Measurements from ENCODE around the gene ERC2. TPM values are rescaled to one million over a fixed set of nuclear protein-coding genes. Genes with fewer than 3 reads are reported as not detected.

Gene ERC2
- total RNA-seq, 1 donor from 2014 or later, result 1.5 TPM

DNA sequence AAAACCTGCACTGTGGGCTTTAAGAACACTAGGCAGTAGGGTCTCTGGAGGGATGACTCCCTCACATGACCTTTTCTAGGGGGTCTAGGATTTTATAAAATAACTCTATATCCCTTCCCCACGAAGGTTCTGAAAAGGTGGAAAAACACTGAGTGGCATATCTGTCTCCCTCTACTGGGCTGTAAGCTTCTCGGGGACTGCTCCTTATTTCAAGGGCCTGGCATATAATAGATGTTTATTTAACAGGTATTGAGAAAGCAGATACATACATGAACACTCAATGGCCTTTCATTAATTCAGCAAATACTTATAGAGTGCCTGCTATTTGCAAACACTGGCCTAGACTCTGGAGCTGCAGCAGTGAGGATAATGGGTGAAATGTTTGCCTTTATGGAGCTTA, 834.9 kb downstream of the ERC2 start:
- TF ChIP-seq, protein P1, sequence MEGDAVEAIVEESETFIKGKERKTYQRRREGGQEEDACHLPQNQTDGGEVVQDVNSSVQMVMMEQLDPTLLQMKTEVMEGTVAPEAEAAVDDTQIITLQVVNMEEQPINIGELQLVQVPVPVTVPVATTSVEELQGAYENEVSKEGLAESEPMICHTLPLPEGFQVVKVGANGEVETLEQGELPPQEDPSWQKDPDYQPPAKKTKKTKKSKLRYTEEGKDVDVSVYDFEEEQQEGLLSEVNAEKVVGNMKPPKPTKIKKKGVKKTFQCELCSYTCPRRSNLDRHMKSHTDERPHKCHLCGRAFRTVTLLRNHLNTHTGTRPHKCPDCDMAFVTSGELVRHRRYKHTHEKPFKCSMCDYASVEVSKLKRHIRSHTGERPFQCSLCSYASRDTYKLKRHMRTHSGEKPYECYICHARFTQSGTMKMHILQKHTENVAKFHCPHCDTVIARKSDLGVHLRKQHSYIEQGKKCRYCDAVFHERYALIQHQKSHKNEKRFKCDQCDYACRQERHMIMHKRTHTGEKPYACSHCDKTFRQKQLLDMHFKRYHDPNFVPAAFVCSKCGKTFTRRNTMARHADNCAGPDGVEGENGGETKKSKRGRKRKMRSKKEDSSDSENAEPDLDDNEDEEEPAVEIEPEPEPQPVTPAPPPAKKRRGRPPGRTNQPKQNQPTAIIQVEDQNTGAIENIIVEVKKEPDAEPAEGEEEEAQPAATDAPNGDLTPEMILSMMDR (IDR thresholded peaks at IDR 0.05), result no peak
- no peaks in the 10 kb centered on the region for H3K27me3 ChIP-seq (ENCODE audit: low read depth)
- no peak overlapping the region for H3K4me3 ChIP-seq
- H3K9me3 ChIP-seq, result no peaks in the 10 kb centered on the region
- intact Hi-C loops (cut with DNase I), result no loop called here
- H3K4me1 ChIP-seq, result no peaks in the 10 kb centered on the region
- ATAC-seq, result no peak
- no peaks in the 10 kb centered on the region for H3K36me3 ChIP-seq
- no peak for DNase-seq
- no peak overlapping the region for H3K27ac ChIP-seq

DNA sequence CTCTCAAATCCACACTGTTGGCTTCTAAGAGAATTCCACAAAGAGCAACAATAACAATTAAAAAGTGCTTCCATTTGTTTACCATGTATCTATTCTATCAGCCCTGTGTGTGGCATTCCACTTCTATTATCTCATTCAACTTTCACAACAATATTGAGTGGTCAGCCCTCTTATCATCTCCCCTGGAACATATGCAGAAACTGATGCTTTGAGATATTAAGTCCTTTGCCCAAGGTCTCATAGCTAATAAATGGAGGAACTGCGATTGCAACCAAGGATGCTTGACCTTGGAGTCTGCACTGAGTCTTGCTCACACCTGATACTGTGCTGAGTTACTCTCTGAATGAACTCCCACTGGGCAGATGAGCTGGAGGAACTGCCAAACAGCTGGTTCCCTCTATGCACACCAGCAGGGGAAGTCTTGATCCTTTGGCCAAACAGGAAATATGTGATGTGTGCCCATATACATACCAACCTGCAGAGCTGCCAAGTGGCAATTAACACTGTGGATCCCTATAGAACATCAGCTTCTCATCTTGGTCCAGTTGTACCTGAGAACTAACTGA, 836.4 kb downstream of the ERC2 start:
- intact Hi-C loops (cut with DNase I), result no loop called here
- no peak overlapping the region for H3K27ac ChIP-seq
- DNase-seq, result no peak
- H3K4me1 ChIP-seq, result no peaks in the 10 kb centered on the region
- peak in 1 of 2 donors; percentile 23 for ATAC-seq
- no peaks in the 10 kb centered on the region for H3K27me3 ChIP-seq (ENCODE audit: low read depth)
- H3K4me3 ChIP-seq, result no peak overlapping the region
- TF ChIP-seq, protein P1 (IDR thresholded peaks at IDR 0.05), result no peak
- H3K9me3 ChIP-seq, result no peaks in the 10 kb centered on the region
- no peaks in the 10 kb centered on the region for H3K36me3 ChIP-seq

DNA sequence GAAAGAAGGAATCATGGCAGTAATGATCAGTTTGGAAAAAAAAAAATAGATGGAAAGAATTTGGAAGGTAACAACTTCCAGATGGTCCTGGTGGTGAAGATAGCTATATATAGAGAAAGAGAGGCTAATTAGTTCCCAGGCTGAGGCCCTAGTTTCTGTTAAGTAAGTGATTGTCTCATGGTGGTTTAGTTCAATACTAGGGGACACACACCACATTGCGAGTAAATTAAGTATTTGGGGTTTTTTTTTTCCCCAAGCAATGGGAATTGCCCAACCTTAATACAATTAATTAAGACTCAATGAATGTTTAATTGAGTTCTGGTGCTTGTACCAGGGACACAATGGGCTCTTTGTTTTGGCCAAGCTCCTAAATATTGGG, 837.4 kb downstream of the ERC2 start:
- Histone ChIP-seq H3K4me1 (no peaks in the 10 kb centered on the region), H3K27ac (no peak overlapping the region), H3K4me3 (no peak overlapping the region), H3K27me3 (ENCODE audit: low read depth) (no peaks in the 10 kb centered on the region), H3K36me3 (no peaks in the 10 kb centered on the region), H3K9me3 (no peaks in the 10 kb centered on the region)
- DNase-seq (no peak), ATAC-seq (no peak)
- intact Hi-C loops (cut with DNase I), result no loop called here
- TF ChIP-seq, protein P1 (IDR thresholded peaks at IDR 0.05), result no peak

DNA sequence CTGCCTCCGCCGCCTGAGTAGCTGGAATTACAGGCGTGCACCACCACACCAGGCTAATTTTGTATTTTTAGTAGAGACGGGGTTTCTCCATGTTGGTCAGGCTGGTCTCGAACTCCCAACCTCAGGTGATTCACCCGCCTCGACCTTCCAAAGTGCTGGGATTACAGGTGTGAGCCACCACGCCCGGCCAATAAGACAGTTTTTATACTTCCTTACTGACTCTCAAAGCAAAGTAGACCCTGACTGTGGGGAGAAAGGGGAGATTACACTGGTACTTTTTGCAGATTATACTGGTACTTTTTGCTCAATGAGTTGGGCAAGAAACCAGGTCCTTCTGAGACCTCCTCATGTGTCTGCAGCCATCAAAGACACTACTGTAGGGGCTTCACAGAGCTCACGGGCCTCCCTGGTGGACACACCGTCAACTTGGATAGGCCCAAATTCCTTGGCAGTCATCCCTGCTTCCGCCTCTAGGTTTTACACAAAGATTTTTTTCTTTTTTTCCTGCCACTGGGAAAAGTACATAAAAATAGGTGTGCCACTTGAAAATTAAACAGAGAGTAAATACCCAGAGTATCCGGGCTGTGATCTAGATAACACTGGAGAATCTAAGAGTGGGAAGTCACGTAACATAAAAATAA, 837.9 kb downstream of the ERC2 start:
- Histone ChIP-seq H3K9me3 (no peaks in the 10 kb centered on the region), H3K27me3 (ENCODE audit: low read depth) (no peaks in the 10 kb centered on the region), H3K4me1 (no peaks in the 10 kb centered on the region), H3K4me3 (no peak overlapping the region), H3K36me3 (no peaks in the 10 kb centered on the region), H3K27ac (no peak overlapping the region)
- intact Hi-C loops (cut with DNase I), result no loop called here
- no peak for ATAC-seq
- DNase-seq, result no peak
- TF ChIP-seq, protein P1 (IDR thresholded peaks at IDR 0.05), result no peak

DNA sequence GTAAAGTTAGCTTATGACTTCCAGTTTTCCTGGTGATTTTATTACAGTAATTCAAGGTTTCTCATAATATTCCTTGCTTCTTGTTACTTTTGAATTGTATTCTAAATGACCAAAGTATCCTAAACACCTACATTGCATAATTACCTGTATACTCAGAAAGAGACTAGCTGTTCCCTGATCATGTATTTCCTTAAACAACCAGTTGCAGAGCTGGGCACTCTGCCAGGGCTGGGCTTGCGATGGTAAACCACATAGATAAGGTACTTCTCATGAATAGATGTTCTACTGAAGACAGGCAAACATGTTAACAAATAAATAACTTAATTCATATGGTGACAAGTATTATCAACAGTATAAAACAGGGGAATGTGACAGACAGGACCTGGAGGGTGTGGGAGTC, 838.8 kb downstream of the ERC2 start:
- Histone ChIP-seq H3K4me1 (peaks cover 5% of the 10 kb centered on the region), H3K27ac (no peak overlapping the region), H3K36me3 (no peaks in the 10 kb centered on the region), H3K9me3 (no peaks in the 10 kb centered on the region), H3K27me3 (ENCODE audit: low read depth) (no peaks in the 10 kb centered on the region), H3K4me3 (no peak overlapping the region)
- ATAC-seq, result no peak
- TF ChIP-seq, protein P1 (IDR thresholded peaks at IDR 0.05), result no peak
- peak; percentile 62 for DNase-seq
- intact Hi-C loops (cut with DNase I), result no loop called here

All from lower lobe of right lung (tissue), 2 donors.